ENCODE data around the gene FRYL. TPM values are rescaled to one million over a fixed set of nuclear protein-coding genes. Genes with fewer than 3 reads are reported as not detected.

Gene FRYL
- total and polyA plus RNA-seq, 2 of the 8 experiments (the other 6 are each of a cell fraction or from before 2014, with no cell fraction given) = 8.0 to 36.5 TPM

GRCh38 chr4:48766131-48766792 lies 13.8 kb downstream of the FRYL start:
- no peak overlapping the region for H2BK15ac ChIP-seq (ENCODE audit: low read length)
- no peak overlapping the region for H3K4me2 ChIP-seq (ENCODE audit: insufficient read depth in 1 of 2, low read depth in 2 of 2, low read length in 2 of 2)
- H2BK120ac ChIP-seq (replicated peaks; ENCODE audit: low read depth, low read length) = no peak overlapping the region
- peaks cover 12% of the 10 kb centered on the region for H3K79me1 ChIP-seq (ENCODE audit: low read depth, low read length)
- WGBS, 2 experiments (ENCODE audit: extremely low coverage in 1 of 2, insufficient coverage in 1 of 2, insufficient read length in 1 of 2, insufficient replicate concordance in 2 of 2, low coverage in 1 of 2, low lambda C conversion rate in 2 of 2, missing lambda C conversion rate in 1 of 2) = 92% methylated on average over 4 of the region's 4 CpGs; no CpG with 5 or more reads in 1 of the 2 experiments
- no peaks in the 10 kb centered on the region for H3K36me3 ChIP-seq (ENCODE audit: control insufficient read depth in 2 of 4, insufficient read depth in 4 of 4, low read length in 3 of 4)
- H3K9me3 ChIP-seq (ENCODE audit: insufficient read depth in 2 of 2, low read depth in 1 of 2, low read length in 1 of 2) = no peaks in the 10 kb centered on the region; a peak in 1 of 4 replicates
- no peaks in the 10 kb centered on the region for H3K27me3 ChIP-seq (replicated peaks in 1 of 4; ENCODE audit: control insufficient read depth in 3 of 4, extremely low read depth in 1 of 4, insufficient read depth in 3 of 4, low read length in 3 of 4)
- no peak overlapping the region for H4K5ac ChIP-seq (ENCODE audit: insufficient read length, low read depth, low read length)
- no peak overlapping the region; a peak in 1 of 7 replicates for H3K9ac ChIP-seq (replicated peaks in 1 of 4; ENCODE audit: extremely low read depth in 1 of 4, low read depth in 3 of 4, low read length in 3 of 4)
- DNase-seq (ENCODE audit: low read depth in 1 of 2, low spot score in 2 of 2) = no peak
- peaks cover 7 to 10% of the 10 kb centered on the region in 2 experiments for H4K20me1 ChIP-seq (replicated peaks in 1 of 2; ENCODE audit: control insufficient read depth in 1 of 2, insufficient read depth in 2 of 2, low read length in 2 of 2)
- H3K4me3 ChIP-seq (ENCODE audit: extremely low read depth in 1 of 4, insufficient read depth in 2 of 4, low read depth in 3 of 4, low read length in 4 of 4) = no peak overlapping the region
- no peak overlapping the region for H2AFZ ChIP-seq (ENCODE audit: low read length)
- H3K23ac ChIP-seq (ENCODE audit: insufficient read length) = no peak overlapping the region
- H3K4me1 ChIP-seq (replicated peaks in 1 of 4; ENCODE audit: control insufficient read depth in 3 of 4, insufficient read depth in 4 of 4, low read length in 3 of 4) = no peaks in the 10 kb centered on the region
- no peak overlapping the region for H4K91ac ChIP-seq (replicated peaks; ENCODE audit: insufficient read length, low read length)
- no peak overlapping the region for H2BK5ac ChIP-seq (ENCODE audit: low read depth, low read length)
- no peak overlapping the region; the same call in 1 of the 2 replicates for H2BK12ac ChIP-seq (ENCODE audit: low read depth, low read length)
- ChIA-PET CTCF (ENCODE audit: partially characterized antibody) (interaction anchor here (1.4 kb wide), 1 partner anchor 58 kb away, joined by 3 read pairs; no protein-coding TSS in a partner anchor), POLR2A (ENCODE audit: partially characterized antibody) (interaction anchor here (1.9 kb wide), 1 partner anchor 13 kb away, joined by 6 read pairs; no protein-coding TSS in a partner anchor)
- no peak overlapping the region for H3K4ac ChIP-seq (replicated peaks; ENCODE audit: insufficient read length, low read depth, low read length)
- H4K8ac ChIP-seq (ENCODE audit: extremely low read depth, insufficient read depth, low read length) = no peak overlapping the region
- no peak overlapping the region for H3K18ac ChIP-seq (ENCODE audit: extremely low read depth, low read length)
- no peak for FAIRE-seq
- H3K14ac ChIP-seq (ENCODE audit: insufficient read length) = no peak overlapping the region
- no peak overlapping the region for H2AK5ac ChIP-seq (ENCODE audit: low read depth, low read length)
- H3K23me2 ChIP-seq (ENCODE audit: low read depth, low read length) = no peaks in the 10 kb centered on the region
- no peak overlapping the region for H3K56ac ChIP-seq (replicated peaks; ENCODE audit: insufficient read length, low read depth, low read length)
- H3K79me2 ChIP-seq (ENCODE audit: control insufficient read depth in 1 of 2, insufficient read depth in 2 of 2, low read length in 2 of 2) = peaks cover 14 to 97% of the 10 kb centered on the region in 2 experiments
- H2BK20ac ChIP-seq (ENCODE audit: low read length) = no peak overlapping the region
- TF ChIP-seq CTBP2 (IDR thresholded peaks at IDR 0.05; ENCODE audit: borderline replicate concordance, insufficient read depth, insufficient read length, low read length) (no peak), RAD21 (IDR thresholded peaks at IDR 0.05 in 1 of 2, conservative IDR thresholded peaks at IDR 0.05 in 1 of 2; ENCODE audit: low read depth in 2 of 2, low read length in 2 of 2) (no peak), PHF8 (conservative IDR thresholded peaks at IDR 0.05; ENCODE audit: low read depth, low read length) (no peak), HDAC6 (IDR thresholded peaks at IDR 0.05; ENCODE audit: low read depth, low read length) (no peak), SP2 (IDR thresholded peaks at IDR 0.05; ENCODE audit: low read length) (no peak), TCF12 (IDR thresholded peaks at IDR 0.05; ENCODE audit: low read depth, low read length) (no peak), RFX5 (IDR thresholded peaks at IDR 0.05; ENCODE audit: borderline replicate concordance, low read depth, low read length) (no peak), ZNF274 (IDR thresholded peaks at IDR 0.05; ENCODE audit: borderline replicate concordance, extremely low read depth, low read length) (no peak), HDAC2 (IDR thresholded peaks at IDR 0.05; ENCODE audit: borderline replicate concordance in 1 of 2, low read depth in 2 of 2, low read length in 2 of 2) (no peak), ATF2 (IDR thresholded peaks at IDR 0.05; ENCODE audit: low read length) (no peak)
- no peak overlapping the region for H3K27ac ChIP-seq (ENCODE audit: low read depth, low read length)

Data from H1 (cell line).